Ishikawa (cell line): Measurements from ENCODE around the gene AARS2.

Experiments
- CEBPB ChIP-seq: IDR thresholded peaks from 2 replicates; pipeline ENCODE4 v1.6.1; 2012
- CREB1 ChIP-seq: IDR thresholded peaks from 2 replicates; pipeline ENCODE4 v1.6.1; 2012; ENCODE audit warnings: low read depth
- EGR1 ChIP-seq: IDR thresholded peaks from 2 replicates; pipeline ENCODE4 v1.6.1; 2012
- EP300 ChIP-seq: IDR thresholded peaks from 2 replicates; pipeline ENCODE4 v1.6.1; 2012; ENCODE audit warnings: borderline replicate concordance
- FOXM1 ChIP-seq: IDR thresholded peaks from 2 replicates; pipeline ENCODE4 v1.6.1; 2012; ENCODE audit warnings: low read depth, borderline replicate concordance
- MAX ChIP-seq: IDR thresholded peaks from 2 replicates; pipeline ENCODE4 v1.6.1; 2012
- NFIC ChIP-seq: IDR thresholded peaks from 2 replicates; pipeline ENCODE4 v1.6.1; 2012
- RAD21 ChIP-seq: IDR thresholded peaks from 2 replicates; pipeline ENCODE4 v1.6.1; 2012; ENCODE audit warnings: low read depth
- REST ChIP-seq: IDR thresholded peaks from 2 replicates; pipeline ENCODE4 v1.6.1; 2012; ENCODE audit warnings: low read depth, mild to moderate bottlenecking
- TAF1 ChIP-seq: IDR thresholded peaks from 2 replicates; pipeline ENCODE4 v1.6.1; 2012; ENCODE audit warnings: low read depth, mild to moderate bottlenecking
- TCF12 ChIP-seq: IDR thresholded peaks from 2 replicates; pipeline ENCODE4 v1.6.1; 2012; ENCODE audit warnings: low read depth
- TEAD4 ChIP-seq: IDR thresholded peaks from 2 replicates; pipeline ENCODE4 v1.6.1; 2012
- USF1 ChIP-seq: IDR thresholded peaks from 2 replicates; pipeline ENCODE4 v1.6.1; 2012
- YY1 ChIP-seq: IDR thresholded peaks from 2 replicates; pipeline ENCODE4 v1.6.1; 2012; ENCODE audit warnings: low read depth
- ZBTB7A ChIP-seq: IDR thresholded peaks from 2 replicates; pipeline ENCODE4 v1.6.1; 2012; ENCODE audit warnings: low read depth

The AARS2 gene

GRCh38 chr6:44312901-44313788 is at the start of gene AARS2:
AARS2 (minus strand) TSS chr6:44313347; CDS start chr6:44313323, 24 bp downstream.
- TF ChIP-seq FOXM1: peak; percentile 42; the same call in 1 of the 2 replicates
- 0 out of 2 replicates have a peak, but pooled peaks have one; percentile 37 for TF ChIP-seq EP300
- TF ChIP-seq EGR1: no peak
- peak; percentile 22; the same call in 1 of the 2 replicates for TF ChIP-seq NFIC
- no peak for TF ChIP-seq TEAD4
- TF ChIP-seq REST: no peak
- TF ChIP-seq YY1: peak; percentile 92
- TF ChIP-seq CREB1: peak; percentile 74
- TF ChIP-seq RAD21: no peak
- peak; percentile 96 for TF ChIP-seq TAF1
- 0 out of 2 replicates have a peak, but pooled peaks have one; percentile 46 for TF ChIP-seq ZBTB7A
- TF ChIP-seq MAX: peak; percentile 85
- peak; percentile 47 for TF ChIP-seq USF1
- TF ChIP-seq TCF12: peak; percentile 73
- no peak for TF ChIP-seq CEBPB

- TF ChIP-seq REST (no peak), NFIC (no peak), MAX (no peak), RAD21 (no peak), EGR1 (no peak), YY1 (no peak), FOXM1 (no peak), ZBTB7A (no peak), EP300 (no peak), CEBPB (no peak), TCF12 (no peak), CREB1 (no peak), USF1 (no peak), TAF1 (no peak), TEAD4 (no peak)
Observed at GRCh38 chr6:44361947-44362346, 48.8 kb upstream of the AARS2 start.

GRCh38 chr6:44359973-44360372 is 46.8 kb upstream of the AARS2 start:
- TF ChIP-seq USF1 (no peak), CREB1 (no peak), EGR1 (no peak), MAX (no peak), FOXM1 (no peak), RAD21 (no peak), NFIC (no peak), EP300 (no peak), TCF12 (no peak), TEAD4 (no peak), TAF1 (no peak), CEBPB (no peak), ZBTB7A (no peak), REST (no peak), YY1 (no peak)
